Liver (tissue), 9 donors: ENCODE measurements around the gene CENPX. TPM values are rescaled to one million over a fixed set of nuclear protein-coding genes. Genes with fewer than 3 reads are reported as not detected.

Experiments used
- DNase-seq: peaks from one replicate; pipeline ENCODE4 v3.0.0-alpha.2; 2017; ENCODE audit warnings: low spot score
- H3K27ac ChIP-seq, 2 donors: one replicate each; pipeline ENCODE4 v1.7.0; 2013; ENCODE audit warnings: inconsistent platforms in 2 of 2, low read length in 2 of 2, control low read depth in 1 of 2, low read depth in 1 of 2, mild to moderate bottlenecking in 1 of 2
- H3K27me3 ChIP-seq, 4 donors: one replicate each; pipeline versions ENCODE4 v1.6.1 to v1.7.0; 2013; ENCODE audit warnings: low read length in 3 of 4, inconsistent platforms in 1 of 4, mild to moderate bottlenecking in 1 of 4, moderate library complexity in 1 of 4; ENCODE audit not compliant: control insufficient read depth in 4 of 4, insufficient read depth in 4 of 4
- H3K36me3 ChIP-seq, 4 donors: one replicate each; pipeline versions ENCODE4 v1.6.1 to v1.7.0; 2013; ENCODE audit warnings: low read length in 3 of 4, mild to moderate bottlenecking in 3 of 4, low read depth in 1 of 4, moderate library complexity in 1 of 4; ENCODE audit not compliant: control insufficient read depth in 4 of 4, insufficient read depth in 3 of 4
- H3K4me1 ChIP-seq, 4 donors: one replicate each; pipeline versions ENCODE4 v1.6.1 to v1.7.0; 2013; ENCODE audit warnings: low read length in 3 of 4, mild to moderate bottlenecking in 3 of 4, moderate library complexity in 1 of 4; ENCODE audit not compliant: control insufficient read depth in 4 of 4, insufficient read depth in 4 of 4
- H3K4me3 ChIP-seq, 3 donors: one replicate each; pipeline versions ENCODE4 v1.6.1 to v1.7.0; 2013; ENCODE audit warnings: low read length in 3 of 3, control low read depth in 1 of 3, low read depth in 1 of 3, mild to moderate bottlenecking in 1 of 3
- H3K9ac ChIP-seq, 2 donors: one replicate each; pipeline ENCODE4 v1.7.0; 2013; ENCODE audit warnings: low read length in 2 of 2, mild to moderate bottlenecking in 2 of 2, moderate library complexity in 2 of 2, control low read depth in 1 of 2, low read depth in 1 of 2
- H3K9me3 ChIP-seq, 4 donors: one replicate each; pipeline versions ENCODE4 v1.6.1 to v1.7.0; 2013; ENCODE audit warnings: low read length in 3 of 4; ENCODE audit not compliant: control insufficient read depth in 4 of 4
- EGR1 ChIP-seq, 2 donors: IDR thresholded peaks; 2 replicates each; pipeline ENCODE4 v1.6.1; 2016 to 2018; ENCODE audit warnings: antibody characterized with exemption in 2 of 2, low read depth in 2 of 2
- FOXA1 ChIP-seq: IDR thresholded peaks from 2 replicates; pipeline ENCODE4 v1.6.1; 2016; ENCODE audit warnings: antibody characterized with exemption
- GABPA ChIP-seq, 2 donors: IDR thresholded peaks in 1 of 2; conservative IDR thresholded peaks in 1 of 2; 2 replicates each; pipeline ENCODE4 v1.6.1; 2016; ENCODE audit warnings: antibody characterized with exemption in 2 of 2, mild to moderate bottlenecking in 1 of 2, moderate library complexity in 1 of 2
- HNF4A ChIP-seq, 2 donors: conservative IDR thresholded peaks; 2 replicates each; pipeline ENCODE4 v1.6.1; 2016; ENCODE audit warnings: antibody characterized with exemption in 2 of 2, mild to moderate bottlenecking in 2 of 2
- HNF4G ChIP-seq: IDR thresholded peaks from 2 replicates; pipeline ENCODE4 v1.6.1; 2016; ENCODE audit warnings: antibody characterized with exemption
- JUND ChIP-seq, 2 donors: IDR thresholded peaks; 2 replicates each; pipeline ENCODE4 v1.6.1; 2016; ENCODE audit warnings: antibody characterized with exemption in 2 of 2
- MAX ChIP-seq: IDR thresholded peaks from 2 replicates; pipeline ENCODE4 v1.6.1; 2016; ENCODE audit warnings: antibody characterized with exemption
- NR2F2 ChIP-seq: IDR thresholded peaks from 2 replicates; pipeline ENCODE4 v1.6.1; 2016; ENCODE audit warnings: antibody characterized with exemption
- RAD21 ChIP-seq, 2 donors: IDR thresholded peaks; 2 replicates each; pipeline ENCODE4 v1.6.1; 2016; ENCODE audit warnings: antibody characterized with exemption in 2 of 2, mild to moderate bottlenecking in 2 of 2
- RXRA ChIP-seq, 2 donors: IDR thresholded peaks; 2 replicates each; pipeline ENCODE4 v1.6.1; 2017 to 2018; ENCODE audit warnings: antibody characterized with exemption in 2 of 2, mild to moderate bottlenecking in 1 of 2
- SP1 ChIP-seq: IDR thresholded peaks from 2 replicates; pipeline ENCODE4 v1.6.1; 2018; ENCODE audit warnings: antibody characterized with exemption, mild to moderate bottlenecking
- TAF1 ChIP-seq: conservative IDR thresholded peaks from 2 replicates; pipeline ENCODE4 v1.6.1; 2016; ENCODE audit warnings: antibody characterized with exemption, mild to moderate bottlenecking
- YY1 ChIP-seq: IDR thresholded peaks from 2 replicates; pipeline ENCODE4 v1.6.1; 2016; ENCODE audit warnings: antibody characterized with exemption, mild to moderate bottlenecking
- WGBS: extraction: QIAGEN DNeasy Blood & Tissue Kit; methylation state at CpG from one replicate; pipeline ENCODE4 v1.1.7; 2013; 5-methylcytosine and 5-hydroxymethylcytosine counted together
- polyA plus RNA-seq, 2 donors: library from polyadenylated mRNA; stranded (reverse) in 1 of 2; unstranded in 1 of 2; fragments of 200-250 nt in 1 of 2; fragments of >200 nt in 1 of 2; fragmentation: Nextera tagmentation in 1 of 2; extraction: Ambion mirVana in 1 of 2; gene quantifications; one replicate each; pipeline versions ENCODE4 v1.2.1 to v1.2.3, GENCODE V29; 2013 to 2015
- total RNA-seq, 2 donors: library from RNA; depleted of rRNA; stranded (reverse); fragments of >200 nt; gene quantifications; one replicate each; pipeline ENCODE4 v1.2.3, GENCODE V29; 2014
- TF ChIP-seq, protein P1 (sequence below): fragments of 150-350 bp; IDR thresholded peaks from 2 replicates; pipeline ENCODE4 v1.5.1; 2017; ENCODE audit warnings: improper control_type of control experiment, low read depth, low read length; ENCODE audit not compliant: missing input control
- TF ChIP-seq, protein P2 (sequence below): IDR thresholded peaks from 2 replicates; pipeline ENCODE4 v1.6.1; 2016; ENCODE audit warnings: antibody characterized with exemption
- TF ChIP-seq, protein P3 (sequence below): IDR thresholded peaks from 2 replicates; pipeline ENCODE4 v1.6.1; 2016; ENCODE audit warnings: antibody characterized with exemption
- TF ChIP-seq, protein P4 (sequence below): IDR thresholded peaks from 2 replicates; pipeline ENCODE4 v1.6.1; 2016; ENCODE audit warnings: antibody characterized with exemption, mild to moderate bottlenecking
- donor health status: healthy.
- donor health status: healthy.
- donor health status: healthy.
- donor health status: healthy.
- donor health status: healthy.

Gene CENPX
- total and polyA plus RNA-seq, 4 donors = 22.5 to 83.9 (median 44.9) TPM

DNA sequence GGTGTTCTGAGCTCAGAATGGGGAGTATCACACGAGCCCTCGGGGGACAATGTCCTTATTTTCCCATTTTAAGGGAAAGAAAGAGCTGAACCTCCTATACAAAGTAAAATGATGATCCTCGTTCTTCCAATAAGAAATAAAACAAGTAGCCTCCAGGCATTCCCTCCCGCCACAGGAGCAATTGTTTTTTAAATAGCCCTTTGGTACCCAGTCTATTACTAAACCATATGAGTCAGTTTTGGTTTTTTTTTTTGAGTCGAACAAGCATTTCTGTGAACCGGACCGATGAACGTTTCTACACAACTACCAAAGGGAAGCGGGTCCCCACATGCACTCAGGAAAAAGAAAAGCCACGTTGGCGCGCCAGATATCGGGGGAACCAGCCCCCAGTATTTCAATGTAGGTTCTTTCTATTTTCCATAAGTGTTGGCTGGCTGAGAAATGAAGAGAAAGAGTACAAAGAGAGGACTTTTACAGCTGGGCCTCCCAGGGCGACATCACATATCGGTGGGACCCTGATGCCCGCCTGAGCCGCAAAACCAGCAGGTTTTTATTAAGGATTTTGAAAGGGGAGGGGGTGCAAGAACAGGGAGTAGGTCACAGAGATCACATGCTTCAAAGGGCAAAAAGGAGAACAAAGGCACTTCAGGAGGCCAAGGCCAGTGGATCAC lies 18.6 kb upstream of the CENPX start:
- Histone ChIP-seq H3K36me3 (no peaks in the 10 kb centered on the region), H3K9me3 (no peaks in the 10 kb centered on the region), H3K4me3 (no peak overlapping the region), H3K4me1 (peaks cover 10 to 48% (median 27%) of the 10 kb centered on the region in 4 donors), H3K27me3 (no peaks in the 10 kb centered on the region), H3K27ac (peak overlapping the region; percentile 12 to 49), H3K9ac (peak overlapping the region in 1 of 2 donors; percentile 57)
- TF ChIP-seq MAX = no peak
- no peak for TF ChIP-seq SP1
- TF ChIP-seq EGR1 (IDR thresholded peaks at IDR 0.05; ENCODE audit: low read depth in 2 of 2) = no peak
- TF ChIP-seq JUND (IDR thresholded peaks at IDR 0.05) = no peak
- no peak for TF ChIP-seq RAD21 (IDR thresholded peaks at IDR 0.05)
- TF ChIP-seq, protein P1, sequence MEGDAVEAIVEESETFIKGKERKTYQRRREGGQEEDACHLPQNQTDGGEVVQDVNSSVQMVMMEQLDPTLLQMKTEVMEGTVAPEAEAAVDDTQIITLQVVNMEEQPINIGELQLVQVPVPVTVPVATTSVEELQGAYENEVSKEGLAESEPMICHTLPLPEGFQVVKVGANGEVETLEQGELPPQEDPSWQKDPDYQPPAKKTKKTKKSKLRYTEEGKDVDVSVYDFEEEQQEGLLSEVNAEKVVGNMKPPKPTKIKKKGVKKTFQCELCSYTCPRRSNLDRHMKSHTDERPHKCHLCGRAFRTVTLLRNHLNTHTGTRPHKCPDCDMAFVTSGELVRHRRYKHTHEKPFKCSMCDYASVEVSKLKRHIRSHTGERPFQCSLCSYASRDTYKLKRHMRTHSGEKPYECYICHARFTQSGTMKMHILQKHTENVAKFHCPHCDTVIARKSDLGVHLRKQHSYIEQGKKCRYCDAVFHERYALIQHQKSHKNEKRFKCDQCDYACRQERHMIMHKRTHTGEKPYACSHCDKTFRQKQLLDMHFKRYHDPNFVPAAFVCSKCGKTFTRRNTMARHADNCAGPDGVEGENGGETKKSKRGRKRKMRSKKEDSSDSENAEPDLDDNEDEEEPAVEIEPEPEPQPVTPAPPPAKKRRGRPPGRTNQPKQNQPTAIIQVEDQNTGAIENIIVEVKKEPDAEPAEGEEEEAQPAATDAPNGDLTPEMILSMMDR = no peak
- no peak for TF ChIP-seq HNF4G
- no peak for TF ChIP-seq RXRA (IDR thresholded peaks at IDR 0.05)
- TF ChIP-seq HNF4A (conservative IDR thresholded peaks at IDR 0.05) = no peak
- no peak for TF ChIP-seq YY1
- TF ChIP-seq GABPA (IDR thresholded peaks at IDR 0.05 in 1 of 2, conservative IDR thresholded peaks at IDR 0.05 in 1 of 2) = no peak
- TF ChIP-seq, protein P2, sequence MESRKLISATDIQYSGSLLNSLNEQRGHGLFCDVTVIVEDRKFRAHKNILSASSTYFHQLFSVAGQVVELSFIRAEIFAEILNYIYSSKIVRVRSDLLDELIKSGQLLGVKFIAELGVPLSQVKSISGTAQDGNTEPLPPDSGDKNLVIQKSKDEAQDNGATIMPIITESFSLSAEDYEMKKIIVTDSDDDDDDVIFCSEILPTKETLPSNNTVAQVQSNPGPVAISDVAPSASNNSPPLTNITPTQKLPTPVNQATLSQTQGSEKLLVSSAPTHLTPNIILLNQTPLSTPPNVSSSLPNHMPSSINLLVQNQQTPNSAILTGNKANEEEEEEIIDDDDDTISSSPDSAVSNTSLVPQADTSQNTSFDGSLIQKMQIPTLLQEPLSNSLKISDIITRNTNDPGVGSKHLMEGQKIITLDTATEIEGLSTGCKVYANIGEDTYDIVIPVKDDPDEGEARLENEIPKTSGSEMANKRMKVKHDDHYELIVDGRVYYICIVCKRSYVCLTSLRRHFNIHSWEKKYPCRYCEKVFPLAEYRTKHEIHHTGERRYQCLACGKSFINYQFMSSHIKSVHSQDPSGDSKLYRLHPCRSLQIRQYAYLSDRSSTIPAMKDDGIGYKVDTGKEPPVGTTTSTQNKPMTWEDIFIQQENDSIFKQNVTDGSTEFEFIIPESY = no peak
- TF ChIP-seq NR2F2 = no peak
- no peak for TF ChIP-seq FOXA1
- no peak for TF ChIP-seq TAF1
- TF ChIP-seq, protein P3, sequence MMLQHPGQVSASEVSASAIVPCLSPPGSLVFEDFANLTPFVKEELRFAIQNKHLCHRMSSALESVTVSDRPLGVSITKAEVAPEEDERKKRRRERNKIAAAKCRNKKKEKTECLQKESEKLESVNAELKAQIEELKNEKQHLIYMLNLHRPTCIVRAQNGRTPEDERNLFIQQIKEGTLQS = no peak
- no peak for DNase-seq
- WGBS = 90% methylated on average over 17 of the region's 17 CpGs

GRCh38 chr17:82039695-82040299 lies 17.1 kb upstream of the CENPX start:
- Histone ChIP-seq H3K27ac (peak overlapping the region; percentile 78 to 84), H3K9ac (no peak overlapping the region), H3K4me1 (peaks cover 16 to 56% (median 37%) of the 10 kb centered on the region in 4 donors), H3K27me3 (no peaks in the 10 kb centered on the region), H3K36me3 (peaks cover 0 to 5% (median 1%) of the 10 kb centered on the region in 4 donors), H3K9me3 (no peaks in the 10 kb centered on the region), H3K4me3 (no peak overlapping the region)
- 43% methylated on average over 8 of the region's 8 CpGs for WGBS
- DNase-seq = no peak
- TF ChIP-seq JUND (IDR thresholded peaks at IDR 0.05) = peak; percentile 96 to 99
- TF ChIP-seq YY1 = peak; percentile 82
- TF ChIP-seq TAF1 = no peak
- TF ChIP-seq RAD21 (IDR thresholded peaks at IDR 0.05) = peak; percentile 1 to 22
- TF ChIP-seq, protein P2 = peak; percentile 82
- TF ChIP-seq RXRA (IDR thresholded peaks at IDR 0.05) = peak; percentile 95 to 98
- peak in 1 of 2 donors; percentile 94 for TF ChIP-seq EGR1 (IDR thresholded peaks at IDR 0.05; ENCODE audit: low read depth in 2 of 2)
- TF ChIP-seq, protein P1 = no peak
- TF ChIP-seq, protein P4, sequence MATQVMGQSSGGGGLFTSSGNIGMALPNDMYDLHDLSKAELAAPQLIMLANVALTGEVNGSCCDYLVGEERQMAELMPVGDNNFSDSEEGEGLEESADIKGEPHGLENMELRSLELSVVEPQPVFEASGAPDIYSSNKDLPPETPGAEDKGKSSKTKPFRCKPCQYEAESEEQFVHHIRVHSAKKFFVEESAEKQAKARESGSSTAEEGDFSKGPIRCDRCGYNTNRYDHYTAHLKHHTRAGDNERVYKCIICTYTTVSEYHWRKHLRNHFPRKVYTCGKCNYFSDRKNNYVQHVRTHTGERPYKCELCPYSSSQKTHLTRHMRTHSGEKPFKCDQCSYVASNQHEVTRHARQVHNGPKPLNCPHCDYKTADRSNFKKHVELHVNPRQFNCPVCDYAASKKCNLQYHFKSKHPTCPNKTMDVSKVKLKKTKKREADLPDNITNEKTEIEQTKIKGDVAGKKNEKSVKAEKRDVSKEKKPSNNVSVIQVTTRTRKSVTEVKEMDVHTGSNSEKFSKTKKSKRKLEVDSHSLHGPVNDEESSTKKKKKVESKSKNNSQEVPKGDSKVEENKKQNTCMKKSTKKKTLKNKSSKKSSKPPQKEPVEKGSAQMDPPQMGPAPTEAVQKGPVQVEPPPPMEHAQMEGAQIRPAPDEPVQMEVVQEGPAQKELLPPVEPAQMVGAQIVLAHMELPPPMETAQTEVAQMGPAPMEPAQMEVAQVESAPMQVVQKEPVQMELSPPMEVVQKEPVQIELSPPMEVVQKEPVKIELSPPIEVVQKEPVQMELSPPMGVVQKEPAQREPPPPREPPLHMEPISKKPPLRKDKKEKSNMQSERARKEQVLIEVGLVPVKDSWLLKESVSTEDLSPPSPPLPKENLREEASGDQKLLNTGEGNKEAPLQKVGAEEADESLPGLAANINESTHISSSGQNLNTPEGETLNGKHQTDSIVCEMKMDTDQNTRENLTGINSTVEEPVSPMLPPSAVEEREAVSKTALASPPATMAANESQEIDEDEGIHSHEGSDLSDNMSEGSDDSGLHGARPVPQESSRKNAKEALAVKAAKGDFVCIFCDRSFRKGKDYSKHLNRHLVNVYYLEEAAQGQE = peak; percentile 78
- TF ChIP-seq MAX = peak; percentile 90
